HepG2 (cell line): Measurements from ENCODE around the gene GSG1. TPM values are rescaled to one million over a fixed set of nuclear protein-coding genes. Genes with fewer than 3 reads are reported as not detected.
A peak's percentile ranks its signal among the peaks of the same experiment; 100 is the strongest.

Experiments used
- EED ChIP-seq: sonication (generic); formaldehyde crosslinking; IDR thresholded peaks from 2 replicates; pipeline ENCODE4 v1.5.0; 2020; ENCODE audit warnings: mild to moderate bottlenecking, missing genetic modification reagents
- KDM2A ChIP-seq: sonication (generic); formaldehyde crosslinking; IDR thresholded peaks from 2 replicates; pipeline ENCODE4 v1.4.0; 2020; ENCODE audit warnings: low read depth, missing genetic modification reagents, borderline replicate concordance
- NFATC3 ChIP-seq: sonication (generic); formaldehyde crosslinking; IDR thresholded peaks from 2 replicates; pipeline ENCODE4 v1.5.1; 2020; ENCODE audit warnings: mild to moderate bottlenecking, missing genetic modification reagents
- PHF5A ChIP-seq: IDR thresholded peaks from one replicate; pipeline ENCODE4 v1.6.1; 2018; ENCODE audit warnings: low read depth, missing genetic modification reagents; ENCODE audit not compliant: unreplicated experiment
- RFX3 ChIP-seq: IDR thresholded peaks from 2 replicates; pipeline ENCODE4 v1.6.1; 2016; ENCODE audit warnings: missing biosample characterization, missing genetic modification reagents
- ZNF121 ChIP-seq: sonication (generic); formaldehyde crosslinking; IDR thresholded peaks from 2 replicates; pipeline ENCODE4 v1.5.0; 2020; ENCODE audit warnings: mild to moderate bottlenecking, missing genetic modification reagents
- ZNF790 ChIP-seq: sonication (generic); formaldehyde crosslinking; IDR thresholded peaks from 2 replicates; pipeline ENCODE4 v1.8.0; 2022; ENCODE audit warnings: missing genetic modification reagents, mild to moderate bottlenecking, borderline replicate concordance
- polyA plus RNA-seq, 8 experiments: library from polyadenylated mRNA; depleted of rRNA in 3 of 8; stranded (reverse) in 7 of 8; unstranded in 1 of 8; fragments of >200 nt; fragmentation: Illumina TruSeq in 4 of 8; extraction: Trizol in 4 of 8; gene quantifications; 2 replicates each; pipeline versions ENCODE4 v1.2.1 to v1.2.3, GENCODE V29; 2011 to 2016; ENCODE audit warnings: low read depth in 4 of 8, missing spikeins in 1 of 8, mixed read lengths in 1 of 8; ENCODE audit not compliant: insufficient read depth in 1 of 8
- total RNA-seq, 5 experiments: library from RNA; depleted of rRNA; stranded (reverse); fragments of >200 nt; fragmentation: Illumina TruSeq; extraction: Trizol; gene quantifications; 2 replicates each; pipeline ENCODE4 v1.2.3, GENCODE V29; 2016; ENCODE audit warnings: low read depth in 1 of 5
- TF ChIP-seq, protein P1 (sequence below): sonication (generic); formaldehyde crosslinking; IDR thresholded peaks from 2 replicates; pipeline ENCODE4 v1.4.0; 2020; ENCODE audit warnings: missing genetic modification reagents
- TF ChIP-seq, protein P2 (sequence below): sonication (generic); formaldehyde crosslinking; IDR thresholded peaks from 2 replicates; pipeline ENCODE4 v1.4.0; 2020; ENCODE audit warnings: mild to moderate bottlenecking, missing genetic modification reagents
- TF ChIP-seq, protein P3 (sequence below): IDR thresholded peaks from 2 replicates; pipeline ENCODE4 v1.6.1; 2016; ENCODE audit warnings: low read depth, borderline replicate concordance
- TF ChIP-seq, protein P4 (sequence below): sonication (generic); formaldehyde crosslinking; IDR thresholded peaks from 2 replicates; pipeline ENCODE4 v1.9.0; 2021; ENCODE audit warnings: missing genetic modification reagents, borderline replicate concordance

The GSG1 gene
- total and polyA plus RNA-seq, 2 of the 13 experiments (the other 11 are each of a cell fraction or from before 2014, with no cell fraction given), result not detected

DNA sequence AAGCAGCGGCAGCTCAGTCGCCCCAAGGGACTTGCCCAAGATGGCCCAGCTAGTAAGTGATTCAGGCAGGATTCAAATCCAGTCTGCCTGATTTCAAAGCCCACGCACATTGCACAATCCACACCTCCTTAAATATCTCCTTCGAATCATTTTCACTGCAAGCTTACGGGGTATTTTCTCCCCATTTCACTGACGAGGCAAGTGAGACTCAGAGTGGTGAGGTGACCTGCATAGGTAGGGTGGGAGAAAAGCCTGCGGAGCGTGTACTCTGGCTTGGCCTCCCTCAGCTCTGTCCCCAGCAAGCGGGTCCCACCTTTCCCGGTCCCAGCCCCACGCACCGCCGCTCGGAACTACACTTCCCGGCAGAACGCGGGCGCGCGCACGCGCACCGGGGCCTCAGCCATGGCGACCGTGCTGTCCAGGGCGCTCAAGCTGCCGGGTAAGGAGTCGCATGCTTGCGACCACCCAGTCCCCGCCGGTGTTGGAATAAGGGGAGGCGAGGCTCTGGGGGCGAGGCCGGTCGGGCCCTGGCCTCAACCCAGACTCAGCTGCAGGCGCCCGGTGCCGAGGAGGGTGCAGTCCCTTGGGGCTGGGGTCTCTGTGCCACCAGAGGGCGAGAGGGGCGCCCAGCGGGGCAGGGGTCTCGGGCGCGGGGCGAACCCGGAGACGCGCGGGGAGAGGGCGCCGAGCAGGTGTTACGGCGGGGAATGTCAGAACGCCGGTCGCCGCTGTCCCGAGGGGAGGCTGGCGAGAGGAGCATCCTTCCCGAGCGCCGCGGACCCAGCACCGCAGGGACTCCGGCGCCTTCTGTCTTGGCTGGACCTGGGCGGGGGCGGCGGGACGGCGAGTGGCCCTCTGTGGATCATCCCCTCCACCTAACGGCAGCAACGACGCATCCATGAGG is 59.2 kb downstream of the GSG1 start, which contains the start of gene FAM234B (continued):
- TF ChIP-seq, protein P1, sequence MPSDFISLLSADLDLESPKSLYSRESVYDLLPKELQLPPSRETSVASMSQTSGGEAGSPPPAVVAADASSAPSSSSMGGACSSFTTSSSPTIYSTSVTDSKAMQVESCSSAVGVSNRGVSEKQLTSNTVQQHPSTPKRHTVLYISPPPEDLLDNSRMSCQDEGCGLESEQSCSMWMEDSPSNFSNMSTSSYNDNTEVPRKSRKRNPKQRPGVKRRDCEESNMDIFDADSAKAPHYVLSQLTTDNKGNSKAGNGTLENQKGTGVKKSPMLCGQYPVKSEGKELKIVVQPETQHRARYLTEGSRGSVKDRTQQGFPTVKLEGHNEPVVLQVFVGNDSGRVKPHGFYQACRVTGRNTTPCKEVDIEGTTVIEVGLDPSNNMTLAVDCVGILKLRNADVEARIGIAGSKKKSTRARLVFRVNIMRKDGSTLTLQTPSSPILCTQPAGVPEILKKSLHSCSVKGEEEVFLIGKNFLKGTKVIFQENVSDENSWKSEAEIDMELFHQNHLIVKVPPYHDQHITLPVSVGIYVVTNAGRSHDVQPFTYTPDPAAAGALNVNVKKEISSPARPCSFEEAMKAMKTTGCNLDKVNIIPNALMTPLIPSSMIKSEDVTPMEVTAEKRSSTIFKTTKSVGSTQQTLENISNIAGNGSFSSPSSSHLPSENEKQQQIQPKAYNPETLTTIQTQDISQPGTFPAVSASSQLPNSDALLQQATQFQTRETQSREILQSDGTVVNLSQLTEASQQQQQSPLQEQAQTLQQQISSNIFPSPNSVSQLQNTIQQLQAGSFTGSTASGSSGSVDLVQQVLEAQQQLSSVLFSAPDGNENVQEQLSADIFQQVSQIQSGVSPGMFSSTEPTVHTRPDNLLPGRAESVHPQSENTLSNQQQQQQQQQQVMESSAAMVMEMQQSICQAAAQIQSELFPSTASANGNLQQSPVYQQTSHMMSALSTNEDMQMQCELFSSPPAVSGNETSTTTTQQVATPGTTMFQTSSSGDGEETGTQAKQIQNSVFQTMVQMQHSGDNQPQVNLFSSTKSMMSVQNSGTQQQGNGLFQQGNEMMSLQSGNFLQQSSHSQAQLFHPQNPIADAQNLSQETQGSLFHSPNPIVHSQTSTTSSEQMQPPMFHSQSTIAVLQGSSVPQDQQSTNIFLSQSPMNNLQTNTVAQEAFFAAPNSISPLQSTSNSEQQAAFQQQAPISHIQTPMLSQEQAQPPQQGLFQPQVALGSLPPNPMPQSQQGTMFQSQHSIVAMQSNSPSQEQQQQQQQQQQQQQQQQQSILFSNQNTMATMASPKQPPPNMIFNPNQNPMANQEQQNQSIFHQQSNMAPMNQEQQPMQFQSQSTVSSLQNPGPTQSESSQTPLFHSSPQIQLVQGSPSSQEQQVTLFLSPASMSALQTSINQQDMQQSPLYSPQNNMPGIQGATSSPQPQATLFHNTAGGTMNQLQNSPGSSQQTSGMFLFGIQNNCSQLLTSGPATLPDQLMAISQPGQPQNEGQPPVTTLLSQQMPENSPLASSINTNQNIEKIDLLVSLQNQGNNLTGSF, result no peak
- TF ChIP-seq EED (CRISPR knock-in tag) (peak; percentile 88; the same call in 1 of the 2 replicates), ZNF121 (peak; percentile 48; the same call in 1 of the 2 replicates), NFATC3 (CRISPR knock-in tag) (no peak), PHF5A (no peak), KDM2A (CRISPR knock-in tag) (peak; percentile 90), ZNF790 (CRISPR knock-in tag) (no peak), RFX3 (no peak)
- TF ChIP-seq, protein P2, sequence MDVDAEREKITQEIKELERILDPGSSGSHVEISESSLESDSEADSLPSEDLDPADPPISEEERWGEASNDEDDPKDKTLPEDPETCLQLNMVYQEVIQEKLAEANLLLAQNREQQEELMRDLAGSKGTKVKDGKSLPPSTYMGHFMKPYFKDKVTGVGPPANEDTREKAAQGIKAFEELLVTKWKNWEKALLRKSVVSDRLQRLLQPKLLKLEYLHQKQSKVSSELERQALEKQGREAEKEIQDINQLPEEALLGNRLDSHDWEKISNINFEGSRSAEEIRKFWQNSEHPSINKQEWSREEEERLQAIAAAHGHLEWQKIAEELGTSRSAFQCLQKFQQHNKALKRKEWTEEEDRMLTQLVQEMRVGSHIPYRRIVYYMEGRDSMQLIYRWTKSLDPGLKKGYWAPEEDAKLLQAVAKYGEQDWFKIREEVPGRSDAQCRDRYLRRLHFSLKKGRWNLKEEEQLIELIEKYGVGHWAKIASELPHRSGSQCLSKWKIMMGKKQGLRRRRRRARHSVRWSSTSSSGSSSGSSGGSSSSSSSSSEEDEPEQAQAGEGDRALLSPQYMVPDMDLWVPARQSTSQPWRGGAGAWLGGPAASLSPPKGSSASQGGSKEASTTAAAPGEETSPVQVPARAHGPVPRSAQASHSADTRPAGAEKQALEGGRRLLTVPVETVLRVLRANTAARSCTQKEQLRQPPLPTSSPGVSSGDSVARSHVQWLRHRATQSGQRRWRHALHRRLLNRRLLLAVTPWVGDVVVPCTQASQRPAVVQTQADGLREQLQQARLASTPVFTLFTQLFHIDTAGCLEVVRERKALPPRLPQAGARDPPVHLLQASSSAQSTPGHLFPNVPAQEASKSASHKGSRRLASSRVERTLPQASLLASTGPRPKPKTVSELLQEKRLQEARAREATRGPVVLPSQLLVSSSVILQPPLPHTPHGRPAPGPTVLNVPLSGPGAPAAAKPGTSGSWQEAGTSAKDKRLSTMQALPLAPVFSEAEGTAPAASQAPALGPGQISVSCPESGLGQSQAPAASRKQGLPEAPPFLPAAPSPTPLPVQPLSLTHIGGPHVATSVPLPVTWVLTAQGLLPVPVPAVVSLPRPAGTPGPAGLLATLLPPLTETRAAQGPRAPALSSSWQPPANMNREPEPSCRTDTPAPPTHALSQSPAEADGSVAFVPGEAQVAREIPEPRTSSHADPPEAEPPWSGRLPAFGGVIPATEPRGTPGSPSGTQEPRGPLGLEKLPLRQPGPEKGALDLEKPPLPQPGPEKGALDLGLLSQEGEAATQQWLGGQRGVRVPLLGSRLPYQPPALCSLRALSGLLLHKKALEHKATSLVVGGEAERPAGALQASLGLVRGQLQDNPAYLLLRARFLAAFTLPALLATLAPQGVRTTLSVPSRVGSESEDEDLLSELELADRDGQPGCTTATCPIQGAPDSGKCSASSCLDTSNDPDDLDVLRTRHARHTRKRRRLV, result no peak
- TF ChIP-seq, protein P3, sequence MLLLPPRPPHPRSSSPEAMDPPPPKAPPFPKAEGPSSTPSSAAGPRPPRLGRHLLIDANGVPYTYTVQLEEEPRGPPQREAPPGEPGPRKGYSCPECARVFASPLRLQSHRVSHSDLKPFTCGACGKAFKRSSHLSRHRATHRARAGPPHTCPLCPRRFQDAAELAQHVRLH (CRISPR knock-in tag), result no peak
- TF ChIP-seq, protein P4, sequence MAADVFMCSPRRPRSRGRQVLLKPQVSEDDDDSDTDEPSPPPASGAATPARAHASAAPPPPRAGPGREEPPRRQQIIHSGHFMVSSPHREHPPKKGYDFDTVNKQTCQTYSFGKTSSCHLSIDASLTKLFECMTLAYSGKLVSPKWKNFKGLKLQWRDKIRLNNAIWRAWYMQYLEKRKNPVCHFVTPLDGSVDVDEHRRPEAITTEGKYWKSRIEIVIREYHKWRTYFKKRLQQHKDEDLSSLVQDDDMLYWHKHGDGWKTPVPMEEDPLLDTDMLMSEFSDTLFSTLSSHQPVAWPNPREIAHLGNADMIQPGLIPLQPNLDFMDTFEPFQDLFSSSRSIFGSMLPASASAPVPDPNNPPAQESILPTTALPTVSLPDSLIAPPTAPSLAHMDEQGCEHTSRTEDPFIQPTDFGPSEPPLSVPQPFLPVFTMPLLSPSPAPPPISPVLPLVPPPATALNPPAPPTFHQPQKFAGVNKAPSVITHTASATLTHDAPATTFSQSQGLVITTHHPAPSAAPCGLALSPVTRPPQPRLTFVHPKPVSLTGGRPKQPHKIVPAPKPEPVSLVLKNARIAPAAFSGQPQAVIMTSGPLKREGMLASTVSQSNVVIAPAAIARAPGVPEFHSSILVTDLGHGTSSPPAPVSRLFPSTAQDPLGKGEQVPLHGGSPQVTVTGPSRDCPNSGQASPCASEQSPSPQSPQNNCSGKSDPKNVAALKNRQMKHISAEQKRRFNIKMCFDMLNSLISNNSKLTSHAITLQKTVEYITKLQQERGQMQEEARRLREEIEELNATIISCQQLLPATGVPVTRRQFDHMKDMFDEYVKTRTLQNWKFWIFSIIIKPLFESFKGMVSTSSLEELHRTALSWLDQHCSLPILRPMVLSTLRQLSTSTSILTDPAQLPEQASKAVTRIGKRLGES, result no peak
